HEK293 (cell line): ENCODE results near the gene SLX9.

Source experiments
- CTCF ChIA-PET: fragments of 350-600 bp; formaldehyde crosslinking; extraction: SDS; loops from one replicate; lab custom pipeline; 2021; ENCODE audit warnings: antibody characterized with exemption; lab: Yijun Ruan, JAX
- POLR2A ChIA-PET: fragments of 300-600 bp; formaldehyde crosslinking; extraction: SDS; loops from one replicate; lab custom pipeline; 2020; ENCODE audit warnings: antibody characterized with exemption, inconsistent platforms; lab: Yijun Ruan, JAX
- H3K27ac ChIP-seq: fragments of 200-500 bp; sonication (Bioruptor generic); 2 replicates; pipeline ENCODE4 v1.5.1; 2014; ENCODE audit warnings: low read depth, low read length, control low read depth, inconsistent platforms; ENCODE audit errors: extremely low read depth
- H3K36me3 ChIP-seq, 2 experiments: fragments of 200-500 bp in 1 of 2; sonication (Bioruptor generic) in 1 of 2; 1 replicate in 1 of 2; 2 replicates in 1 of 2; pipeline ENCODE4 v1.5.1; 2014 to 2017; ENCODE audit warnings: inconsistent platforms in 2 of 2, low read length in 2 of 2; ENCODE audit not compliant: control insufficient read depth in 2 of 2, insufficient read depth in 1 of 2
- H3K4me1 ChIP-seq: fragments of 200-500 bp; sonication (Bioruptor generic); 2 replicates; pipeline ENCODE4 v1.5.1; 2014; ENCODE audit warnings: mild to moderate bottlenecking, low read length, inconsistent platforms; ENCODE audit not compliant: control insufficient read depth, insufficient read depth
- H3K4me3 ChIP-seq: 2 replicates; pipeline ENCODE4 v1.5.1; 2011; ENCODE audit warnings: low read depth, mild to moderate bottlenecking, control low read depth, low read length, moderate library complexity
- H3K9me3 ChIP-seq: fragments of 200-500 bp; sonication (Bioruptor generic); 2 replicates; pipeline ENCODE4 v1.5.1; 2014; ENCODE audit warnings: low read depth, low read length, inconsistent platforms; ENCODE audit not compliant: control insufficient read depth, insufficient read depth
- EGR2 ChIP-seq: fragments of 450-650 bp; formaldehyde crosslinking; IDR thresholded peaks from 2 replicates; pipeline ENCODE4 v1.5.1; 2016; ENCODE audit warnings: low read depth, missing biosample characterization, missing genetic modification characterization
- ELK4 ChIP-seq: IDR thresholded peaks from 2 replicates; pipeline ENCODE4 v1.6.1; 2011; ENCODE audit warnings: mild to moderate bottlenecking, low read depth, low read length, borderline replicate concordance
- GLI2 ChIP-seq: fragments of 450-650 bp; formaldehyde crosslinking; IDR thresholded peaks from 2 replicates; pipeline ENCODE4; 2017; ENCODE audit warnings: missing biosample characterization, missing genetic modification characterization, low read depth, borderline replicate concordance
- GLIS2 ChIP-seq: fragments of 450-650 bp; formaldehyde crosslinking; IDR thresholded peaks from 2 replicates; pipeline ENCODE4 v1.5.1; 2016; ENCODE audit warnings: missing biosample characterization, missing genetic modification characterization
- PRDM1 ChIP-seq: fragments of 450-650 bp; formaldehyde crosslinking; IDR thresholded peaks from 2 replicates; pipeline ENCODE4; 2016; ENCODE audit warnings: missing biosample characterization, missing genetic modification characterization
- SP2 ChIP-seq: fragments of 450-650 bp; formaldehyde crosslinking; IDR thresholded peaks from 2 replicates; pipeline ENCODE4 v1.5.1; 2016; ENCODE audit warnings: missing biosample characterization, missing genetic modification characterization
- ZBTB21 ChIP-seq: fragments of 450-650 bp; formaldehyde crosslinking; IDR thresholded peaks from 2 replicates; pipeline ENCODE4 v1.5.1; 2017; ENCODE audit warnings: missing biosample characterization, missing genetic modification characterization
- ZBTB49 ChIP-seq: fragments of 450-650 bp; formaldehyde crosslinking; IDR thresholded peaks from 2 replicates; pipeline ENCODE4 v1.5.1; 2016; ENCODE audit warnings: missing biosample characterization, missing genetic modification characterization, low read depth
- ZBTB6 ChIP-seq: fragments of 450-650 bp; formaldehyde crosslinking; IDR thresholded peaks from 2 replicates; pipeline ENCODE4 v1.5.1; 2017; ENCODE audit warnings: missing biosample characterization, missing genetic modification characterization
- ZBTB7A ChIP-seq: fragments of 450-650 bp; formaldehyde crosslinking; IDR thresholded peaks from 2 replicates; pipeline ENCODE4 v1.5.1; 2016; ENCODE audit warnings: low read depth, missing biosample characterization, missing genetic modification characterization
- ZNF169 ChIP-seq: fragments of 450-650 bp; formaldehyde crosslinking; IDR thresholded peaks from 2 replicates; pipeline ENCODE4 v1.5.1; 2016; ENCODE audit warnings: missing biosample characterization, missing genetic modification characterization
- ZNF175 ChIP-seq: fragments of 450-650 bp; formaldehyde crosslinking; IDR thresholded peaks from 2 replicates; pipeline ENCODE4 v1.5.1; 2016; ENCODE audit warnings: missing biosample characterization, missing genetic modification characterization
- ZNF184 ChIP-seq: fragments of 450-650 bp; IDR thresholded peaks from 2 replicates; pipeline ENCODE4 v1.5.1; 2018; ENCODE audit warnings: missing biosample characterization, mild to moderate bottlenecking, missing genetic modification characterization
- ZNF239 ChIP-seq: fragments of 450-650 bp; formaldehyde crosslinking; IDR thresholded peaks from 2 replicates; pipeline ENCODE4 v1.5.1; 2016; ENCODE audit warnings: missing biosample characterization, missing genetic modification characterization
- ZNF302 ChIP-seq: fragments of 450-650 bp; formaldehyde crosslinking; IDR thresholded peaks from 2 replicates; pipeline ENCODE4 v1.5.1; 2016; ENCODE audit warnings: missing biosample characterization, missing genetic modification characterization, low read depth
- ZNF510 ChIP-seq: fragments of 450-650 bp; formaldehyde crosslinking; IDR thresholded peaks from 2 replicates; pipeline ENCODE4 v1.5.1; 2018; ENCODE audit warnings: mild to moderate bottlenecking, missing genetic modification characterization, missing biosample characterization; ENCODE audit not compliant: insufficient replicate concordance
- ZNF521 ChIP-seq: fragments of 450-650 bp; formaldehyde crosslinking; IDR thresholded peaks from 2 replicates; pipeline ENCODE4 v1.5.1; 2017; ENCODE audit warnings: missing biosample characterization, mild to moderate bottlenecking, missing genetic modification characterization
- ZNF544 ChIP-seq: fragments of 450-650 bp; formaldehyde crosslinking; IDR thresholded peaks from 2 replicates; pipeline ENCODE4 v1.5.0; 2017; ENCODE audit warnings: missing biosample characterization, missing genetic modification characterization
- ZNF548 ChIP-seq: fragments of 450-650 bp; formaldehyde crosslinking; IDR thresholded peaks from 2 replicates; pipeline ENCODE4 v1.5.1; 2016; ENCODE audit warnings: missing biosample characterization, missing genetic modification characterization
- ZSCAN16 ChIP-seq: fragments of 450-650 bp; formaldehyde crosslinking; IDR thresholded peaks from 2 replicates; pipeline ENCODE4 v1.5.1; 2016; ENCODE audit warnings: missing biosample characterization, missing genetic modification characterization
- TF ChIP-seq, protein P1 (sequence below): fragments of 450-650 bp; IDR thresholded peaks from 2 replicates; pipeline ENCODE4 v1.5.1; 2018; ENCODE audit warnings: missing biosample characterization, mild to moderate bottlenecking, missing genetic modification characterization
- TF ChIP-seq, protein P2 (sequence below): fragments of 450-650 bp; formaldehyde crosslinking; IDR thresholded peaks from 2 replicates; pipeline ENCODE4 v1.5.1; 2016; ENCODE audit warnings: missing biosample characterization, missing genetic modification characterization, borderline replicate concordance

SLX9 gene

DNA sequence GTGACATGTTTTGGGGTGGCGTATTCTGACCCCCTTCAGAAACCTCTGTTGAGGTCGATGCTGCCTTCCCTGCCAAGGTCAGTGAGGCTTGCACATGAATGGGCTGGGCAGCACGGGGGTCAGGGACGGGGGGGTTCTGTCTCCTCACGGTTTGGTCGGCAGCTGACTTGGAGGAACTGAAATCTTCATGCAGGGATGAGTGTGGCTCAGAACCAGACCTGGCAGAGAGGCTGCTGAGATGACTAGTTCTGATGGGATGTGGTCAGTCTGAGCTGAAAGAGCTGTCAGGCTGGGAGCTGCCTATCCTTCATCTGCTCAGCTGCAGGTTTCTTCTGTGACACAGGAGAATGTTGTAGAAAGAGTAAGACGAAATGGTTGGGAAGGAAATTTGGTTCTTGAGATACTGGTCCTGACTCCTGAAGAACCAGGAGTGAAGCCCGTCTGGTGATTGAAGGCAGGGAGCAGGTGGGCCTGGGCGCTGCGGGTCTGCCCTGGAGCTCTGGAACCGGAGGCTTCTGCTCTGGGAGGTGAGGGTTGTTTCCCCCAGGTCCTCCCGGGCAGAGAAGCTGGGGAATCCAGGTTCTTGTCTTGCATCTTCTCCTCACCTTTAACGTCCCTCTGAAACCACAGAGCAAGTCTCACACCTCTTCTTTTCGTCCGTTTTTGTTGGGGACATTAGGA is 3.3 kb downstream of the SLX9 start:
- TF ChIP-seq ZNF184 (tag by site-specific recombination) (no peak), ZNF548 (tag by site-specific recombination) (no peak), ZSCAN16 (tag by site-specific recombination) (no peak), PRDM1 (tag by site-specific recombination) (no peak), ZNF239 (tag by site-specific recombination) (no peak), ZNF544 (tag by site-specific recombination) (no peak), GLI2 (no peak), ZNF302 (tag by site-specific recombination) (no peak)
- TF ChIP-seq, protein P1, sequence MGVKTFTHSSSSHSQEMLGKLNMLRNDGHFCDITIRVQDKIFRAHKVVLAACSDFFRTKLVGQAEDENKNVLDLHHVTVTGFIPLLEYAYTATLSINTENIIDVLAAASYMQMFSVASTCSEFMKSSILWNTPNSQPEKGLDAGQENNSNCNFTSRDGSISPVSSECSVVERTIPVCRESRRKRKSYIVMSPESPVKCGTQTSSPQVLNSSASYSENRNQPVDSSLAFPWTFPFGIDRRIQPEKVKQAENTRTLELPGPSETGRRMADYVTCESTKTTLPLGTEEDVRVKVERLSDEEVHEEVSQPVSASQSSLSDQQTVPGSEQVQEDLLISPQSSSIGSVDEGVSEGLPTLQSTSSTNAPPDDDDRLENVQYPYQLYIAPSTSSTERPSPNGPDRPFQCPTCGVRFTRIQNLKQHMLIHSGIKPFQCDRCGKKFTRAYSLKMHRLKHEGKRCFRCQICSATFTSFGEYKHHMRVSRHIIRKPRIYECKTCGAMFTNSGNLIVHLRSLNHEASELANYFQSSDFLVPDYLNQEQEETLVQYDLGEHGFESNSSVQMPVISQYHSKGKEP (tag by site-specific recombination), result no peak
- TF ChIP-seq, protein P2, sequence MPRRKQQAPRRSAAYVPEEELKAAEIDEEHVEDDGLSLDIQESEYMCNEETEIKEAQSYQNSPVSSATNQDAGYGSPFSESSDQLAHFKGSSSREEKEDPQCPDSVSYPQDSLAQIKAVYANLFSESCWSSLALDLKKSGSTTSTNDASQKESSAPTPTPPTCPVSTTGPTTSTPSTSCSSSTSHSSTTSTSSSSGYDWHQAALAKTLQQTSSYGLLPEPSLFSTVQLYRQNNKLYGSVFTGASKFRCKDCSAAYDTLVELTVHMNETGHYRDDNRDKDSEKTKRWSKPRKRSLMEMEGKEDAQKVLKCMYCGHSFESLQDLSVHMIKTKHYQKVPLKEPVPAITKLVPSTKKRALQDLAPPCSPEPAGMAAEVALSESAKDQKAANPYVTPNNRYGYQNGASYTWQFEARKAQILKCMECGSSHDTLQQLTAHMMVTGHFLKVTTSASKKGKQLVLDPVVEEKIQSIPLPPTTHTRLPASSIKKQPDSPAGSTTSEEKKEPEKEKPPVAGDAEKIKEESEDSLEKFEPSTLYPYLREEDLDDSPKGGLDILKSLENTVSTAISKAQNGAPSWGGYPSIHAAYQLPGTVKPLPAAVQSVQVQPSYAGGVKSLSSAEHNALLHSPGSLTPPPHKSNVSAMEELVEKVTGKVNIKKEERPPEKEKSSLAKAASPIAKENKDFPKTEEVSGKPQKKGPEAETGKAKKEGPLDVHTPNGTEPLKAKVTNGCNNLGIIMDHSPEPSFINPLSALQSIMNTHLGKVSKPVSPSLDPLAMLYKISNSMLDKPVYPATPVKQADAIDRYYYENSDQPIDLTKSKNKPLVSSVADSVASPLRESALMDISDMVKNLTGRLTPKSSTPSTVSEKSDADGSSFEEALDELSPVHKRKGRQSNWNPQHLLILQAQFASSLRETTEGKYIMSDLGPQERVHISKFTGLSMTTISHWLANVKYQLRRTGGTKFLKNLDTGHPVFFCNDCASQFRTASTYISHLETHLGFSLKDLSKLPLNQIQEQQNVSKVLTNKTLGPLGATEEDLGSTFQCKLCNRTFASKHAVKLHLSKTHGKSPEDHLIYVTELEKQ (tag by site-specific recombination), result no peak
- Histone ChIP-seq H3K36me3 (peaks cover 3 to 64% of the 10 kb centered on the region in 2 experiments; a peak in 2 of 3 replicates), H3K9me3 (no peaks in the 10 kb centered on the region), H3K27ac (no peak overlapping the region), H3K4me1 (peaks cover 11% of the 10 kb centered on the region; the same call in 1 of the 2 replicates), H3K4me3 (no peak overlapping the region)
- ChIA-PET CTCF (interaction anchor here (0.7 to 15.2 kb wide), 5 partner anchors 10 to 195 kb away, joined by 3 to 333 read pairs (median 4); no protein-coding TSS in a partner anchor), POLR2A (no interaction called here)

DNA sequence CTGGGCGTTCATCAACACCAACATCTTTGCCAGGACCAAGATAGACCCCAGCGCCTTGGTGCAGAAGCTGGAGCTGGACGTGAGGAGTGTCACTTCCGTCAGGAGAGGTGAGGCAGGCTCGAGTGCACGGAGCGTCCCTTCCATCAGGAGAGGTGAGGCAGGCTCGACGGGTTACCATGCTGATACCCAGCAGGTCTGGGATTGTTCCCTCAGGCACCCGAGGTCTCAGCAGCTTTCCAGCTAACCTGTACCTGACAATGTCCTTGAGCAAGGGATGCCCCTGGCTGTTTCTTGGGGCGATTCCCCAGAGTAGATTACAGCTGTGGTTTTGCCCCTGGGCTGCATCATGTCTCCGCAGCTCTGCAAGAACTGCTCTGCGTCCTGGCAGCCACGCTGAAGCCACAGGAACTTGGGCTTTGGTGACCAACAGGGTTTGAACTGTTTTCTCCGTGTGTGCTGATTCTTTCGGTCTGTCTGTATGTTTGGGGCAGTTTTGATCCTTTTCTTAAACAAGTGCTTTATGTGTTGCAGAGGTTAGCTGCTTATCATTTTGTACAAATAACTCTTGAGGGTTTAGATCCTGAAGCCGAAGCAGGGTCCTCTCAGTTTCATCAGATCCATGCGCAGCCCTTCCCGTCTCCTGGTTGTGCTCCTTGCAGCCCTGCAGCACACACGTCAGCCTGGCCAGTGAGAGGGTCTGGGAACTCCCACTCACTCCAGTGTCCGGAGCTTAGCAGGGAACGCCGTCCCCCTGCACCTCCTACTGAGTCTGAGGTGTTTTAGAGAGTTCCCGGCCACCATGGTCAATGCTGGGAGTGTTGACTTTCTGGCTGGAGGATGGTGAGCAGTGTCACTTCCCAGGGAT is 4.1 kb downstream of the SLX9 start:
- Histone ChIP-seq H3K4me3 (no peak overlapping the region), H3K9me3 (no peaks in the 10 kb centered on the region), H3K36me3 (peaks cover 3 to 64% of the 10 kb centered on the region in 2 experiments; a peak in 2 of 3 replicates), H3K4me1 (peaks cover 11% of the 10 kb centered on the region; the same call in 1 of the 2 replicates), H3K27ac (no peak overlapping the region)
- TF ChIP-seq SP2 (tag by site-specific recombination) (no peak), ZNF521 (tag by site-specific recombination) (no peak), ZBTB49 (no peak), ZBTB6 (tag by site-specific recombination) (no peak), GLIS2 (tag by site-specific recombination) (no peak), ZNF169 (tag by site-specific recombination) (no peak), ZNF175 (tag by site-specific recombination) (no peak), ZBTB7A (no peak), ZNF510 (tag by site-specific recombination) (no peak), EGR2 (no peak), ELK4 (no peak), ZBTB21 (tag by site-specific recombination) (no peak), GLI2 (no peak)
- CTCF ChIA-PET, result interaction anchor here (0.7 to 15.2 kb wide), 4 partner anchors 9 to 194 kb away, joined by 3 to 333 read pairs (median 10); no protein-coding TSS in a partner anchor
- POLR2A ChIA-PET, result no interaction called here
